HepG2 (cell line): ENCODE data around the gene NEUROD1. TPM values are rescaled to one million over a fixed set of nuclear protein-coding genes. Genes with fewer than 3 reads are reported as not detected.

Experiments
- ATAC-seq: fragments of 200-7000 bp; cut with Tn5 transposase; 3 replicates; pipeline ENCODE4 v1.9.1; 2020; ENCODE audit warnings: mild to moderate bottlenecking, moderate library complexity
- Bru-seq: library from RNA; stranded (reverse); fragments of 400-500 nt; gene quantifications from one replicate; lab custom pipeline; 2021; lab: Mats Ljungman, UMichigan
- BruChase-seq, 2 experiments: library from RNA; stranded (reverse); fragments of 400-500 nt; gene quantifications; one replicate each; lab custom pipeline; 2021; lab: Mats Ljungman, UMichigan
- BruUV-seq: library from RNA; stranded (reverse); fragments of 400-500 nt; replicated peaks from 2 replicates; lab custom pipeline; 2021; lab: Mats Ljungman, UMichigan
- CTCF ChIA-PET: fragments of 300-600 bp; formaldehyde crosslinking; extraction: SDS; loops from one replicate; lab custom pipeline; 2021; ENCODE audit warnings: low total read pairs, inconsistent platforms, low intra/inter-chr PET ratio; lab: Yijun Ruan, JAX
- POLR2A ChIA-PET: fragments of 350-600 bp; sonication (Branson Sonifier 250); formaldehyde crosslinking; loops from one replicate; lab custom pipeline; 2020; ENCODE audit warnings: antibody characterized with exemption, inconsistent platforms; lab: Yijun Ruan, JAX
- DNase-seq: peaks from one replicate; pipeline ENCODE4 v3.0.0-alpha.2; 2015; ENCODE audit warnings: low spot score
- FAIRE-seq: peaks from 3 replicates; lab custom pipeline; 2011; peaks lifted over from hg19 to GRCh38; lab: Jason Lieb, UNC
- H2AFZ ChIP-seq: one replicate; pipeline ENCODE4 v1.6.1; 2011; ENCODE audit warnings: low read length, inconsistent platforms
- H3K27ac ChIP-seq: fragments of 300-600 bp; 3 replicates; pipeline ENCODE4 v1.8.0; 2011; ENCODE audit warnings: mixed run types, mild to moderate bottlenecking, mixed read lengths, low read length, inconsistent platforms; ENCODE audit not compliant: insufficient read depth; ENCODE audit errors: extremely low read length
- H3K27me3 ChIP-seq, 2 experiments: fragments of 200-600 bp in 1 of 2; 2 replicates in 1 of 2; 3 replicates in 1 of 2; pipeline versions ENCODE4 v1.6.0 to v1.8.0; 2011; ENCODE audit warnings: low read length in 2 of 2, mild to moderate bottlenecking in 2 of 2, moderate library complexity in 2 of 2, inconsistent platforms in 1 of 2; ENCODE audit not compliant: insufficient read depth in 2 of 2, control insufficient read depth in 1 of 2
- H3K36me3 ChIP-seq, 2 experiments: fragments of 200-600 bp in 1 of 2; replicated peaks in 1 of 2; 2 replicates in 1 of 2; 3 replicates in 1 of 2; pipeline versions ENCODE4 v1.5.1 to v1.8.0; 2011; ENCODE audit warnings: low read length in 2 of 2, inconsistent platforms in 1 of 2; ENCODE audit not compliant: insufficient read depth in 2 of 2, control insufficient read depth in 1 of 2
- H3K4me1 ChIP-seq: 2 replicates; pipeline ENCODE4 v1.5.1; 2012; ENCODE audit warnings: low read length, inconsistent platforms; ENCODE audit not compliant: insufficient read depth
- H3K4me2 ChIP-seq: 2 replicates; pipeline ENCODE4 v1.6.0; 2011; ENCODE audit warnings: low read depth, low read length, inconsistent platforms
- H3K4me3 ChIP-seq, 3 experiments: fragments of 200-600 bp in 1 of 3; sonication (generic), shearing (Covaris generic) in 1 of 3; replicated peaks in 1 of 3; 2 replicates each; pipeline ENCODE4 v1.5.1; 2011 to 2016; ENCODE audit warnings: low read length in 3 of 3, inconsistent platforms in 2 of 3, low read depth in 2 of 3, mild to moderate bottlenecking in 2 of 3, control low read depth in 1 of 3, mixed read lengths in 1 of 3; ENCODE audit not compliant: insufficient read depth in 1 of 3
- H3K79me2 ChIP-seq: one replicate; pipeline ENCODE4 v1.6.1; 2011; ENCODE audit warnings: low read length, inconsistent platforms; ENCODE audit not compliant: insufficient read depth
- H3K9ac ChIP-seq: 2 replicates; pipeline ENCODE4 v1.6.0; 2011; ENCODE audit warnings: mild to moderate bottlenecking, low read depth, low read length, inconsistent platforms; ENCODE audit not compliant: insufficient read depth
- H3K9me3 ChIP-seq: 2 replicates; pipeline ENCODE4 v1.5.1; 2012; ENCODE audit warnings: mild to moderate bottlenecking, low read length
- H4K20me1 ChIP-seq: 2 replicates; pipeline ENCODE4 v1.6.0; 2011; ENCODE audit warnings: inconsistent platforms, mild to moderate bottlenecking, low read length, moderate library complexity; ENCODE audit not compliant: insufficient read depth
- HNRNPK ChIP-seq: fragments of 200-400 bp; formaldehyde crosslinking; IDR thresholded peaks from 2 replicates; pipeline ENCODE4 v1.6.1; 2018; ENCODE audit warnings: low read length, low read depth, moderate library complexity, mild to moderate bottlenecking; ENCODE audit not compliant: poor library complexity, severe bottlenecking
- RAD51 ChIP-seq: fragments of 450-650 bp; IDR thresholded peaks from 2 replicates; pipeline ENCODE4 v1.6.1; 2016; ENCODE audit warnings: borderline replicate concordance
- ZNF160 ChIP-seq: sonication (generic); formaldehyde crosslinking; IDR thresholded peaks from 2 replicates; pipeline ENCODE4 v1.8.0; 2022; ENCODE audit warnings: mild to moderate bottlenecking, inconsistent platforms, missing genetic modification reagents
- WGBS: methylation state at CpG from one replicate; pipeline ENCODE4 v1.1.6; 2017; ENCODE audit warnings: low lambda C conversion rate; 5-methylcytosine and 5-hydroxymethylcytosine counted together
- in situ Hi-C: cut with HindIII; loops from 2 replicates; pipeline ENCODE4 v1.10.0; 2017; ENCODE audit warnings: low pct_unique_long_range_greater_than_20kb; ENCODE audit not compliant: extremely low pct_ligation_motif_present
- intact Hi-C: fragments of 100-400 bp; cut with micrococcal nuclease; formaldehyde crosslinking; loops from one replicate; pipeline ENCODE4 v1.10.0; 2022; ENCODE audit not compliant: unreplicated experiment
- long read RNA-seq, 2 experiments: library from RNA in 1 of 2; library from polyadenylated mRNA in 1 of 2; stranded (forward) in 1 of 2; unstranded in 1 of 2; transcript quantifications; one replicate each; pipeline ENCODE4 v2.0.0, GENCODE V29; 2019 to 2022
- polyA minus RNA-seq, 3 experiments: library from RNA; depleted of rRNA, polyadenylated mRNA; stranded (reverse); fragments of >200 nt; gene quantifications; 2 replicates each; pipeline ENCODE4 v1.2.3, GENCODE V29; 2011; ENCODE audit warnings: low replicate concordance in 1 of 3
- polyA plus RNA-seq, 8 experiments: library from polyadenylated mRNA; depleted of rRNA in 3 of 8; stranded (reverse) in 7 of 8; unstranded in 1 of 8; fragments of >200 nt; fragmentation: Illumina TruSeq in 4 of 8; extraction: Trizol in 4 of 8; gene quantifications; 2 replicates each; pipeline versions ENCODE4 v1.2.1 to v1.2.3, GENCODE V29; 2011 to 2016; ENCODE audit warnings: low read depth in 4 of 8, missing spikeins in 1 of 8, mixed read lengths in 1 of 8; ENCODE audit not compliant: insufficient read depth in 1 of 8
- total RNA-seq, 5 experiments: library from RNA; depleted of rRNA; stranded (reverse); fragments of >200 nt; fragmentation: Illumina TruSeq; extraction: Trizol; gene quantifications; 2 replicates each; pipeline ENCODE4 v1.2.3, GENCODE V29; 2016; ENCODE audit warnings: low read depth in 1 of 5

The NEUROD1 gene
- total RNA-seq (2016; rRNA removed; fragmentation: Illumina TruSeq; extraction: Trizol) = not detected in 2 replicates
- total RNA-seq (2016; cell fraction: cytosol; rRNA removed; fragmentation: Illumina TruSeq; extraction: Trizol; ENCODE audit: low read depth) = not detected in 2 replicates
- total RNA-seq (2016; cell fraction: insoluble cytoplasmic fraction; rRNA removed; fragmentation: Illumina TruSeq; extraction: Trizol) = not detected in 2 replicates
- total RNA-seq (2016; cell fraction: membrane; rRNA removed; fragmentation: Illumina TruSeq; extraction: Trizol) = not detected in 2 replicates
- not detected in 2 replicates for total RNA-seq (2016; cell fraction: nucleus; rRNA removed; fragmentation: Illumina TruSeq; extraction: Trizol)
- polyA plus RNA-seq (2011; rRNA removed) = not detected in 2 replicates
- not detected in 2 replicates for polyA plus RNA-seq (2011; cell fraction: cytosol; rRNA removed)
- polyA plus RNA-seq (2011; cell fraction: nucleus; rRNA removed) = not detected in 2 replicates
- not detected in 2 replicates for polyA plus RNA-seq (2012)
- not detected in 2 replicates for polyA plus RNA-seq (2016; cell fraction: cytosol; fragmentation: Illumina TruSeq; extraction: Trizol; ENCODE audit: low read depth)
- polyA plus RNA-seq (2016; cell fraction: insoluble cytoplasmic fraction; fragmentation: Illumina TruSeq; extraction: Trizol; ENCODE audit: low read depth) = not detected in 2 replicates
- not detected in 2 replicates for polyA plus RNA-seq (2016; cell fraction: membrane; fragmentation: Illumina TruSeq; extraction: Trizol; ENCODE audit: low read depth)
- not detected in 2 replicates for polyA plus RNA-seq (2016; cell fraction: nucleus; fragmentation: Illumina TruSeq; extraction: Trizol; ENCODE audit: insufficient read depth, low read depth)
- not detected in 2 replicates for polyA minus RNA-seq (2011; rRNA and poly(A)+ RNA removed; ENCODE audit: low replicate concordance)
- not detected in 2 replicates for polyA minus RNA-seq (2011; cell fraction: cytosol; rRNA and poly(A)+ RNA removed)
- not detected in 2 replicates for polyA minus RNA-seq (2011; cell fraction: nucleus; rRNA and poly(A)+ RNA removed)
- Bru-seq, nascent RNA = not detected
- not detected for BruChase-seq, experiment 1, labeled RNA remaining after a 6-hour chase
- BruChase-seq, experiment 2, labeled RNA remaining after a 2-hour chase = not detected
- long read RNA-seq, experiment 1 = 0 reads
- long read RNA-seq, experiment 2 = 0 reads

DNA sequence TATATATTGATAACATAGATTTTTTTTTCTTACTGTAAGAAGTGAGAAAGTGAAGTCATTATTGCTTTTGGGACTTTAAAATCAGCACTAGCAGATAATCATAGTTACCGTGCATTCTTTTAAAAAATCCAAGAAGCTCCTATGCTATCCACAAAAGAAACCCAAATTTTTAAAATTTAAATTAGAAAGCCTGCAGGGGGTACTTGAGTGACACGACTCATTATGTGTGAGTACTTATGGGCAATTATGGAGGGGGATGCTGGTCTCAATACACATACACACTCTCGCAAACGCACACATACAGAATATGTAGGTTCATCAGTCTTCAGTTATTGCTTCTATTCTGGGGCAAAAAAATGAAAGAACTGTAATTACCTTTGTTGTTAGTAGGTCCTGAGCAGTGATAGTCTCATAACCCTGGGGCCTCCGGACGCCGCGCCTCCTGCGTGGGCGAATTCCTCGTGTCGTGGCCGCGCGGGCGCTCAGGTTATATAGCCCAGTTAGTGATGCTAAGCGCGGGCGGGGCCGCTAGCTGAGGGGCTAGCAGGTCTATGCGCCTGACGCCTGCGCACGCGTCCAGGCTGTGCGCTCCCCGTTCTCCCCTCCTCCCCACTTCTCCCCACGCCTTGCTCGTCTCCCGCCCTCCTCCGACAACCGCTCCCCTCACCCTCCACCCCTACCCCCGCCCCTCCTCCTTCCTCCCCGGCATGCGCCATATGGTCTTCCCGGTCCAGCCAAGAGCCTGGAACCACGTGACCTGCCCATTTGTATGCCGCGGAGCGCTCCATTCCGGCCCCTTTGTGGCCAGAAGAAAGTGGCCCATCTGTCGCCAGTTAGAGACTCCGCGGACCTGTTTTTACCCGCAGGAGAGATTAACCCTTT lies at the start of gene NEUROD1:
TSS of gene NEUROD1 (minus strand) at position 463 of the 882 bp plus-strand sequence. CDS start 1,657 bp downstream, outside the sequence.
- DNase-seq (no peak), FAIRE-seq (no peak), ATAC-seq (no peak)
- Histone ChIP-seq H2AFZ (no peak within 1 kb of the TSS), H3K36me3 (no peaks in the 10 kb centered on the region), H3K79me2 (no peaks in the 10 kb centered on the region), H3K4me1 (no peaks in the 10 kb centered on the region), H4K20me1 (no peaks in the 10 kb centered on the region; the same call in 1 of the 2 replicates), H3K4me3 (no peak within 1 kb of the TSS)
- 43% methylated on average over 45 of the region's 45 CpGs for WGBS
- in situ Hi-C loops (no loop called here), intact Hi-C loops (no loop called here)
- BruUV-seq = no TSS peak
- TF ChIP-seq RAD51 = peak; percentile 26; the same call in 1 of the 2 replicates
- TF ChIP-seq HNRNPK = peak; percentile 38
- no peak for TF ChIP-seq ZNF160 (CRISPR knock-in tag)
- TF ChIP-seq, all 625 proteins: peak for 2
- Histone ChIP-seq H3K9me3 (no peaks in the 10 kb centered on the region), H3K27me3 (peaks cover 9 to 50% of the 10 kb centered on the region in 2 experiments; a peak in 4 of 5 replicates), H3K27ac (no peak within 1 kb of the TSS), H3K4me2 (no peak within 1 kb of the TSS), H3K9ac (no peak within 1 kb of the TSS)
- CTCF ChIA-PET = no interaction called here
- POLR2A ChIA-PET = no interaction called here
